K562 (cell line): ENCODE results near the gene CHST1. TPM values are rescaled to one million over a fixed set of nuclear protein-coding genes. Genes with fewer than 3 reads are reported as not detected.

Experiments used
- ATAC-seq: fragments of 200-7000 bp; cut with Tn5 transposase; 3 replicates; pipeline ENCODE4 v1.9.1; 2020; ENCODE audit warnings: moderate library complexity
- BruUV-seq: library from RNA; stranded (reverse); fragments of 400-500 nt; replicated peaks from 2 replicates; lab custom pipeline; 2021; lab: Mats Ljungman, UMichigan
- CTCF ChIA-PET: fragments of 300-600 bp; formaldehyde crosslinking; extraction: SDS; loops from one replicate; lab custom pipeline; 2021; ENCODE audit warnings: low intra/inter-chr PET ratio; lab: Yijun Ruan, JAX
- POLR2A ChIA-PET: fragments of 300-600, 350-650 bp; sonication (Branson Sonifier 250); formaldehyde crosslinking; extraction: SDS; loops from one replicate; lab custom pipeline; 2021; ENCODE audit warnings: antibody characterized with exemption, inconsistent platforms; lab: Yijun Ruan, JAX
- DNase-seq, 4 experiments: peaks; one replicate each; pipeline versions ENCODE4 v3.0.0 to v3.0.0-alpha.2; 2011 to 2018; ENCODE audit warnings: low spot score in 3 of 4, mixed read lengths in 3 of 4; ENCODE audit errors: extremely low read depth in 1 of 4
- FAIRE-seq: peaks from 2 replicates; lab custom pipeline; 2011; peaks lifted over from hg19 to GRCh38; lab: Jason Lieb, UNC
- H2AFZ ChIP-seq: 2 replicates; pipeline ENCODE4 v1.6.0; 2011; ENCODE audit warnings: low read depth, low read length, control low read depth, inconsistent platforms
- H3K27ac ChIP-seq: fragments of 200-600 bp; 3 replicates; pipeline ENCODE4 v1.8.0; 2011; ENCODE audit warnings: low read depth, mild to moderate bottlenecking, control low read depth, inconsistent platforms, low read length, moderate library complexity, mixed read lengths; ENCODE audit errors: extremely low read depth
- H3K27me3 ChIP-seq, 2 experiments: fragments of 300-600 bp in 1 of 2; 2 replicates in 1 of 2; 3 replicates in 1 of 2; pipeline versions ENCODE4 v1.6.0 to v1.8.0; 2011; ENCODE audit warnings: inconsistent platforms in 2 of 2, low read length in 2 of 2, mild to moderate bottlenecking in 1 of 2, mixed read lengths in 1 of 2, moderate library complexity in 1 of 2; ENCODE audit not compliant: control insufficient read depth in 2 of 2, insufficient read depth in 2 of 2
- H3K36me3 ChIP-seq: fragments of 300-600 bp; 3 replicates; pipeline ENCODE4 v1.8.0; 2011; ENCODE audit warnings: mild to moderate bottlenecking, low read length, inconsistent platforms; ENCODE audit not compliant: control insufficient read depth, insufficient read depth
- H3K4me1 ChIP-seq, 2 experiments: fragments of 200-600 bp in 1 of 2; replicated peaks in 1 of 2; 2 replicates in 1 of 2; 3 replicates in 1 of 2; pipeline versions ENCODE4 v1.5.1 to v1.8.0; 2011; ENCODE audit warnings: inconsistent platforms in 2 of 2, low read length in 2 of 2, mild to moderate bottlenecking in 1 of 2, mixed read lengths in 1 of 2, moderate library complexity in 1 of 2; ENCODE audit not compliant: control insufficient read depth in 2 of 2, insufficient read depth in 2 of 2
- H3K4me2 ChIP-seq: 2 replicates; pipeline ENCODE4 v1.6.1; 2011; ENCODE audit warnings: low read length, control low read depth, inconsistent platforms, mixed read lengths; ENCODE audit not compliant: insufficient read depth
- H3K4me3 ChIP-seq: fragments of 200-600 bp; sonication (generic), shearing (Covaris generic); 2 replicates; pipeline ENCODE4 v1.5.1; 2016; ENCODE audit warnings: control low read depth, inconsistent platforms
- H3K79me2 ChIP-seq: fragments of 200-600 bp; 3 replicates; pipeline ENCODE4 v1.8.0; 2011; ENCODE audit warnings: low read length, inconsistent platforms; ENCODE audit not compliant: control insufficient read depth, insufficient read depth
- H3K9ac ChIP-seq, 2 experiments: 2 replicates each; pipeline versions ENCODE4 v1.6.0 to v1.6.1; 2011; ENCODE audit warnings: low read depth in 2 of 2, low read length in 2 of 2, control low read depth in 1 of 2, inconsistent platforms in 1 of 2, mild to moderate bottlenecking in 1 of 2, mixed read lengths in 1 of 2; ENCODE audit not compliant: insufficient read depth in 1 of 2
- H3K9me1 ChIP-seq: one replicate; pipeline ENCODE4 v1.6.0; 2011; ENCODE audit warnings: inconsistent platforms, mild to moderate bottlenecking, low read length, moderate library complexity; ENCODE audit not compliant: control insufficient read depth, insufficient read depth
- H3K9me3 ChIP-seq: replicated peaks from 2 replicates; pipeline ENCODE4 v1.5.1; 2011; ENCODE audit warnings: low read depth, low read length, inconsistent platforms; ENCODE audit not compliant: control insufficient read depth, insufficient read depth
- H4K20me1 ChIP-seq: replicated peaks from 2 replicates; pipeline ENCODE4 v1.6.1; 2011; ENCODE audit warnings: low read length, inconsistent platforms, mixed read lengths; ENCODE audit not compliant: control insufficient read depth, insufficient read depth
- CEBPZ ChIP-seq: fragments of 150-350 bp; IDR thresholded peaks from 2 replicates; pipeline ENCODE4 v1.6.1; 2014; ENCODE audit warnings: low read depth, mild to moderate bottlenecking, low read length, borderline replicate concordance
- MGA ChIP-seq: fragments of 450-650 bp; IDR thresholded peaks from 2 replicates; pipeline ENCODE4 v1.6.1; 2016; ENCODE audit warnings: mild to moderate bottlenecking, moderate library complexity
- POLR2A ChIP-seq: fragments of 450-650 bp; conservative IDR thresholded peaks from 2 replicates; pipeline ENCODE4 v1.6.1; 2016
- RUNX1 ChIP-seq: sonication (generic); IDR thresholded peaks from 2 replicates; pipeline ENCODE4 v1.6.1; 2016; ENCODE audit warnings: antibody characterized with exemption, low read depth
- ZZZ3 ChIP-seq: fragments of 450-650 bp; IDR thresholded peaks from 2 replicates; pipeline ENCODE4 v1.6.1; 2016; ENCODE audit warnings: antibody characterized with exemption, mild to moderate bottlenecking, moderate library complexity
- WGBS: fragments of 100-300 bp; shearing (Covaris generic); methylation state at CpG from one replicate; pipeline ENCODE4 v1.1.6; 2016; ENCODE audit warnings: low coverage, mixed read lengths; ENCODE audit not compliant: insufficient coverage; ENCODE audit errors: missing lambda C conversion rate; 5-methylcytosine and 5-hydroxymethylcytosine counted together
- in situ Hi-C: fragments of 300-500 bp; cut with MboI; formaldehyde crosslinking; loops from 4 replicates; pipeline ENCODE4 v1.15.0; 2018; ENCODE audit warnings: inconsistent platforms, mixed read lengths
- intact Hi-C: fragments of 100-400 bp; cut with micrococcal nuclease; formaldehyde crosslinking; loops from 2 replicates; pipeline ENCODE4 v1.14.2; 2022
- polyA plus RNA-seq, 8 experiments: library from polyadenylated mRNA; depleted of rRNA in 4 of 8; stranded (reverse) in 5 of 8; unstranded in 3 of 8; fragments of >200 nt; fragmentation: Nextera tagmentation in 2 of 8; fragmentation: Illumina TruSeq in 1 of 8; extraction: Ambion mirVana in 2 of 8; extraction: Trizol in 1 of 8; gene quantifications; 2 replicates each; pipeline versions ENCODE4 v1.2.1 to v1.2.3, GENCODE V29; 2011 to 2014; ENCODE audit warnings: inconsistent platforms in 1 of 8, missing spikeins in 1 of 8
- total RNA-seq, 7 experiments: library from RNA; depleted of rRNA in 6 of 7; stranded (reverse); fragments of >200 nt in 6 of 7; fragmentation: Illumina TruSeq in 2 of 7; extraction: Trizol in 2 of 7; gene quantifications; 2 replicates each; pipeline versions ENCODE4 v1.2.1 to v1.2.3, GENCODE V29; 2011 to 2021; ENCODE audit warnings: low replicate concordance in 1 of 7

Gene CHST1
- total and polyA plus RNA-seq, 9 of the 15 experiments (the other 6 are each of a cell fraction or from before 2014, with no cell fraction given), result 0.04 to 0.32 (median 0.18) TPM; not detected in 4

- no peak for TF ChIP-seq CEBPZ
Measured at GRCh38 chr11:45684440-45684839, 19.0 kb upstream of the CHST1 start (continued).

GRCh38 chr11:45683271-45684058 lies 18.0 kb upstream of the CHST1 start:
- ChIA-PET POLR2A (no interaction called here), CTCF (no interaction called here)
- intact Hi-C loops, result no loop called here
- Histone ChIP-seq H4K20me1 (peaks cover 3% of the 10 kb centered on the region; the same call in 1 of the 2 replicates), H3K79me2 (no peaks in the 10 kb centered on the region), H3K27ac (no peak overlapping the region), H3K27me3 (peaks cover 16 to 47% of the 10 kb centered on the region in 2 experiments; a peak in 4 of 5 replicates), H3K9me3 (no peaks in the 10 kb centered on the region), H3K9me1 (no peaks in the 10 kb centered on the region), H2AFZ (no peak overlapping the region), H3K4me1 (no peaks in the 10 kb centered on the region), H3K4me2 (no peak overlapping the region), H3K4me3 (no peak overlapping the region), H3K9ac (no peak overlapping the region), H3K36me3 (no peaks in the 10 kb centered on the region)
- no peak for FAIRE-seq
- WGBS, result 0% methylated on average over 8 of the region's 8 CpGs
- BruUV-seq, result no TSS peak
- DNase-seq, result no peak
- in situ Hi-C loops, result no loop called here
- ATAC-seq, result no peak
- no peak for TF ChIP-seq POLR2A
- TF ChIP-seq MGA, result no peak
- no peak for TF ChIP-seq RUNX1
- TF ChIP-seq ZZZ3, result no peak
